Testis (tissue), 3 donors: ENCODE measurements around the gene DTNB. TPM values are rescaled to one million over a fixed set of nuclear protein-coding genes. Genes with fewer than 3 reads are reported as not detected.
"Not testable (repeated sequence)": the region's sequence is repeated elsewhere in the genome, so short reads cannot be mapped to it uniquely, and the experiment has no call there.

Source experiments
- DNase-seq: peaks from one replicate; pipeline ENCODE4 v3.0.0-alpha.2; 2019
- H3K27ac ChIP-seq, 2 donors: fragments of 200-600 bp; sonication (generic); one replicate each; pipeline ENCODE4 v1.5.1; 2019
- H3K27me3 ChIP-seq: fragments of 200-600 bp; sonication (generic); one replicate; pipeline ENCODE4 v1.5.1; 2019
- H3K36me3 ChIP-seq: fragments of 200-600 bp; sonication (generic); one replicate; pipeline ENCODE4 v1.5.1; 2017; ENCODE audit warnings: low read depth; ENCODE audit errors: missing control alignments
- H3K4me1 ChIP-seq: fragments of 200-600 bp; sonication (generic); one replicate; pipeline ENCODE4 v1.5.1; 2019
- H3K4me3 ChIP-seq, 2 donors: fragments of 200-600 bp; sonication (generic); one replicate each; pipeline ENCODE4 v1.5.1; 2017 to 2019
- H3K9me3 ChIP-seq: fragments of 200-600 bp; sonication (generic); one replicate; pipeline ENCODE4 v1.5.1; 2017
- POLR2A ChIP-seq: fragments of 450-650 bp; IDR thresholded peaks from one replicate; pipeline ENCODE4 v1.6.1; 2017; ENCODE audit warnings: antibody characterized with exemption, mild to moderate bottlenecking, moderate library complexity
- WGBS, 2 donors: methylation state at CpG; one replicate each; pipeline ENCODE4 v1.1.5; 2018; 5-methylcytosine and 5-hydroxymethylcytosine counted together
- intact Hi-C: fragments of 100-400 bp; cut with DNase I; formaldehyde crosslinking; loops from one replicate; pipeline ENCODE4 v1.15.1; 2023; ENCODE audit warnings: low total_unique reads
- polyA plus RNA-seq: library from polyadenylated mRNA; stranded (reverse); fragments of 350-450 nt; fragmentation: Illumina TruSeq; extraction: RNeasy Lipid Tissue Mini Kit (QIAGEN cat#74804); gene quantifications from one replicate; pipeline ENCODE4 v1.2.3, GENCODE V29; 2014; ENCODE audit warnings: low read depth, low replicate concordance; ENCODE audit not compliant: insufficient read depth
- total RNA-seq, 2 donors: library from RNA; depleted of rRNA; stranded (reverse); fragments of >200 nt; gene quantifications; one replicate each; pipeline ENCODE4 v1.2.3, GENCODE V29; 2016
- TF ChIP-seq, protein P1 (sequence below), 3 experiments: fragments of 450-650 bp in 2 of 3; fragments of 200-600 bp in 1 of 3; sonication (generic) in 1 of 3; IDR thresholded peaks; one replicate each; pipeline ENCODE4 v1.5.1; 2016 to 2019; ENCODE audit warnings: antibody characterized with exemption in 3 of 3, mild to moderate bottlenecking in 2 of 3, moderate library complexity in 1 of 3

The DTNB gene
- total and polyA plus RNA-seq, 3 donors from 2014 or later, result 21.9 to 47.3 (median 45.1) TPM

DNA sequence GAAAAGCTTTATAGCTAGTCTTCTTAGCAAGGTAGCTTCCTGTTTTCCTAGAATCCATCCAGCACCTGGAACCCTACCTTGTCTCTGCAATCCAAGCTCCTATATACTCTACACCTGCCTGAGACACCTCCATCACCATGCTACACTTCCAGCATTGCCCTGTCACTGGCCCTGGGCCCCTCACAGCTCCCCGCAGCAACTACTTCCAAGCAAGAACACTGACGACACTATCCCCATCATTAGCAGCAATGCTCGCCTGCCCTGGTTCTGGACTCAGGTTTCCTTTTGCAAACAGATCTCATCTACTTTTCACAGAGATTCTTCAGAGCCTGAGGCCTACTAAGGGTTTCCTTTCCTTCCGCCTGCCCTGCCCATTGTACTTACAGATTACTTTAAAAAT, 121.1 kb downstream of the DTNB start:
- intact Hi-C loops, result no loop called here
- Histone ChIP-seq H3K36me3 (no peaks in the 10 kb centered on the region), H3K4me1 (peaks cover 10% of the 10 kb centered on the region), H3K4me3 (no peak overlapping the region), H3K9me3 (no peaks in the 10 kb centered on the region), H3K27me3 (no peaks in the 10 kb centered on the region), H3K27ac (no peak overlapping the region)
- no peak for DNase-seq
- no peak for TF ChIP-seq POLR2A
- TF ChIP-seq, protein P1, sequence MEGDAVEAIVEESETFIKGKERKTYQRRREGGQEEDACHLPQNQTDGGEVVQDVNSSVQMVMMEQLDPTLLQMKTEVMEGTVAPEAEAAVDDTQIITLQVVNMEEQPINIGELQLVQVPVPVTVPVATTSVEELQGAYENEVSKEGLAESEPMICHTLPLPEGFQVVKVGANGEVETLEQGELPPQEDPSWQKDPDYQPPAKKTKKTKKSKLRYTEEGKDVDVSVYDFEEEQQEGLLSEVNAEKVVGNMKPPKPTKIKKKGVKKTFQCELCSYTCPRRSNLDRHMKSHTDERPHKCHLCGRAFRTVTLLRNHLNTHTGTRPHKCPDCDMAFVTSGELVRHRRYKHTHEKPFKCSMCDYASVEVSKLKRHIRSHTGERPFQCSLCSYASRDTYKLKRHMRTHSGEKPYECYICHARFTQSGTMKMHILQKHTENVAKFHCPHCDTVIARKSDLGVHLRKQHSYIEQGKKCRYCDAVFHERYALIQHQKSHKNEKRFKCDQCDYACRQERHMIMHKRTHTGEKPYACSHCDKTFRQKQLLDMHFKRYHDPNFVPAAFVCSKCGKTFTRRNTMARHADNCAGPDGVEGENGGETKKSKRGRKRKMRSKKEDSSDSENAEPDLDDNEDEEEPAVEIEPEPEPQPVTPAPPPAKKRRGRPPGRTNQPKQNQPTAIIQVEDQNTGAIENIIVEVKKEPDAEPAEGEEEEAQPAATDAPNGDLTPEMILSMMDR (IDR thresholded peaks at IDR 0.05), result no peak
- WGBS, 2 donors, result 97% methylated on average over 4 of the region's 4 CpGs

DNA sequence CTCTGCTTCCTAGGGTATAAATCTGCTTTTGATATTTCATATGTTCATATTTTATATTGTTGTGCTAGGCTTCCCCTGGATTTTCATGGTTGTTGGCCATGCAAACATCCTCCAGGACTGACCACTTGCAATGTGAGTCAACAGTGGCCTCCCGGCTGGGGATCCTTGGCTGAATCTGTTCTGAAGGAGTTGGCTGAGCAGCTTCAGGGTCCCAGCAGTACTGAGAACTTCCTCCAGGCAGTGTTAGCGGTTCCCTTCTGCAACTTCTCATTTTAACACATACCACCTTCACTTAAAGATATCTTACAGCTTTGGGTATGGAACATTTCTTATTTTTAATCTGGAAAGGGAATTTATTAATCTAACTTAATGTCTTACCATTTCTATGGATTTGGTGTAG, 122.1 kb downstream of the DTNB start:
- Histone ChIP-seq H3K9me3 (no peaks in the 10 kb centered on the region), H3K27me3 (no peaks in the 10 kb centered on the region), H3K36me3 (no peaks in the 10 kb centered on the region), H3K4me3 (no peak overlapping the region), H3K27ac (no peak overlapping the region), H3K4me1 (peaks cover 14% of the 10 kb centered on the region)
- WGBS, 2 donors, result 52 to 67% methylated on average over 2 of the region's 2 CpGs
- intact Hi-C loops, result no loop called here
- DNase-seq, result no peak
- TF ChIP-seq POLR2A, result no peak
- TF ChIP-seq, protein P1 (IDR thresholded peaks at IDR 0.05), result no peak

DNA sequence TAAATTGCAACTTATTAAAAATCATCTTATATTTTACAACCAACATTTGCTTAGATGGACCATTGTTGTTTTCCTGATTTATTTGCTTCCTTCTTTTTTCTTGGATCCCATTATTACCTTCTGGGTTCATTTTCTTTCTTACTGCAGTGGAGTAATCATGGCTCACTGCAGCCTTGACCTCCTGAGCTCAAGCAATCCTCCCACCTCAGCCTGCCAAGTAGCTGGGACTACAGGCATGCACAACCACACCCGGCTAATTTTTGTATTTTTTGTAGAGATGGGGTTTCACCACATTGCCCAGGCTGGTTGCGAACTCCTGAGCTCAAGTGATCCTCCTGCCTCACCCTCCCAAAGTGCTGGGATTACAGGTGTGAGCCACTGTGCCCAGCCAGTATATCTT, 123.8 kb downstream of the DTNB start:
- H3K27ac ChIP-seq, H3K9me3 ChIP-seq, H3K36me3 ChIP-seq, H3K27me3 ChIP-seq, intact Hi-C loops, H3K4me3 ChIP-seq: not testable (repeated sequence)
- peak; percentile 70 for DNase-seq
- WGBS, 2 donors, result 40 to 53% methylated on average over 2 of the region's 2 CpGs
- peaks cover 17% of the 10 kb centered on the region for H3K4me1 ChIP-seq

DNA sequence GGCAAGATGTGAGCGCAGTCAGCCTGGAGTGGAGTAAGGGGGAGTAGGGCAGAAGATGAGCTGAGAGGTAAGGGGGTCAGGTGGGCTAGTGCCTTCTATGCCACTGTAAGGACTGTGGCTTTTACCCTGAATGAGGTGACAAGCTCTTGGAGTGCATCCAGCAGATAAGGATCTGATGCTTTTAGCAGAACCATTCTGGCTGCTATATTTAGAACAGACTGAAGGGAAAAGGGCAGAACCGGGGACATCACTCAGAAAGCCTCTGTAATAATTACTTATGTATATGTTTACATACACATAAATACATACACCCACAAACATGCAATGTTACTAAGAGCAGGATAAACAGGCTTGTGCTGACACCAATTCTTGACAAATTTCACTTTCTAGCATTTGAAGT, 124.8 kb downstream of the DTNB start:
- TF ChIP-seq, protein P1 (IDR thresholded peaks at IDR 0.05), result no peak
- TF ChIP-seq POLR2A, result no peak
- H3K9me3 ChIP-seq, result no peaks in the 10 kb centered on the region
- DNase-seq, result no peak
- H3K4me3 ChIP-seq, result no peak overlapping the region
- intact Hi-C loops, result no loop called here
- peaks cover 25% of the 10 kb centered on the region for H3K4me1 ChIP-seq
- 52 to 63% methylated on average over 2 of the region's 2 CpGs for WGBS, 2 donors
- no peaks in the 10 kb centered on the region for H3K36me3 ChIP-seq
- no peak overlapping the region for H3K27ac ChIP-seq
- H3K27me3 ChIP-seq, result no peaks in the 10 kb centered on the region

DNA sequence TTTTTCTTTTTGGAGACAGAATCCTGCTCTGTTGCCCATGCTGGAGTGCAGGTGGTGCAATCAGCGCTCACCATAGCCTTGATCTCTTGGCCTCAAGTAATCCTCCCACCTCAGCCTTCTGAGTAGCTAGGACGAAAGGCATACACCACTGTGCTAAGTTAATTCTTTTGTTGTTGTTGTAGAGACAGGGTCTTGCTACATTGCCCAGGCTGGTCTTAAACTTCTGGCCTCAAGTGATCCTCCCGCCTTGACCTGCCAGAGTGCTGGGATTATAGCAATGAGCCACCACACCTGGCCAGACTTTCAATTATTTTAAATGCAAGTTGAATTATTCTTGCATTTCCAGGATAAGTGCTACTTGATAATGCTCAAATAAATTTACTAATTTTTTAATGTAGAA, 126.5 kb downstream of the DTNB start:
- intact Hi-C loops, result no loop called here
- H3K27ac ChIP-seq, result no peak overlapping the region
- no peak for DNase-seq

More for the DNA sequence above, 126.5 kb downstream of the DTNB start:
- no peak overlapping the region for H3K4me3 ChIP-seq
- H3K36me3 ChIP-seq, result no peaks in the 10 kb centered on the region
- WGBS, 2 donors, result 60 to 82% methylated on average over 3 of the region's 3 CpGs
- H3K9me3 ChIP-seq, result no peaks in the 10 kb centered on the region
- H3K27me3 ChIP-seq, result no peaks in the 10 kb centered on the region
- TF ChIP-seq, protein P1 (IDR thresholded peaks at IDR 0.05), result no peak
- TF ChIP-seq POLR2A, result no peak
- peaks cover 25% of the 10 kb centered on the region for H3K4me1 ChIP-seq
